PC-9 (cell line): ENCODE data around the gene SLX9. TPM values are rescaled to one million over a fixed set of nuclear protein-coding genes. Genes with fewer than 3 reads are reported as not detected.

Source experiments
- BruUV-seq: library from RNA; stranded (reverse); fragments of 400-500 nt; replicated peaks from 2 replicates; lab custom pipeline; 2021; lab: Mats Ljungman, UMichigan
- CTCF ChIA-PET: fragments of 300-600 bp; sonication (Branson Sonifier 250); formaldehyde crosslinking; loops from one replicate; lab custom pipeline; 2022; ENCODE audit warnings: antibody characterized with exemption; lab: Charles Lee
- POLR2A ChIA-PET: fragments of 300-600 bp; sonication (Branson Sonifier 250); formaldehyde crosslinking; loops from one replicate; lab custom pipeline; 2022; ENCODE audit warnings: antibody characterized with exemption; ENCODE audit not compliant: unreplicated experiment; lab: Charles Lee
- DNase-seq, 2 experiments: peaks; one replicate each; pipeline versions ENCODE4 v3.0.0 to v3.0.0-alpha.2; 2015 to 2022; ENCODE audit warnings: mixed read lengths in 1 of 2
- H2AFZ ChIP-seq: fragments of 200-600 bp; sonication (generic); 2 replicates; pipeline ENCODE4 v1.8.1; 2017; ENCODE audit warnings: antibody characterized with exemption
- H3F3A ChIP-seq: fragments of 200-600 bp; sonication (generic); 2 replicates; pipeline ENCODE4 v1.8.1; 2017; ENCODE audit warnings: antibody characterized with exemption, mild to moderate bottlenecking, low read depth; ENCODE audit not compliant: insufficient read depth
- H3K27ac ChIP-seq: fragments of 200-600 bp; sonication (generic); 2 replicates; pipeline ENCODE4 v1.6.1; 2016; ENCODE audit warnings: mixed run types
- H3K27me3 ChIP-seq: fragments of 200-600 bp; sonication (generic); 2 replicates; pipeline ENCODE4 v1.6.1; 2016; ENCODE audit warnings: low read depth, mixed run types; ENCODE audit not compliant: insufficient read depth
- H3K36me3 ChIP-seq: fragments of 200-600 bp; sonication (generic); 2 replicates; pipeline ENCODE4 v1.6.1; 2016; ENCODE audit warnings: low read depth, mixed run types
- H3K4me1 ChIP-seq: fragments of 200-600 bp; sonication (generic); replicated peaks from 2 replicates; pipeline ENCODE4 v1.6.1; 2016; ENCODE audit warnings: mixed run types; ENCODE audit not compliant: insufficient read depth
- H3K4me2 ChIP-seq: fragments of 200-600 bp; sonication (generic); 2 replicates; pipeline ENCODE4 v1.6.1; 2017; ENCODE audit warnings: mixed run types
- H3K4me3 ChIP-seq: fragments of 200-600 bp; sonication (generic); 2 replicates; pipeline ENCODE4 v1.6.1; 2016; ENCODE audit warnings: mixed run types
- H3K79me2 ChIP-seq: fragments of 200-600 bp; sonication (generic); 2 replicates; pipeline ENCODE4 v1.6.1; 2017; ENCODE audit warnings: low read depth, mixed run types
- H3K9me2 ChIP-seq: fragments of 200-600 bp; sonication (generic); 2 replicates; pipeline ENCODE4 v1.8.1; 2017; ENCODE audit warnings: mild to moderate bottlenecking; ENCODE audit not compliant: insufficient read depth
- H3K9me3 ChIP-seq: fragments of 200-600 bp; sonication (generic); 2 replicates; pipeline ENCODE4 v1.8.1; 2016; ENCODE audit warnings: low read depth; ENCODE audit not compliant: insufficient read depth
- H4K20me1 ChIP-seq: fragments of 200-600 bp; sonication (generic); 2 replicates; pipeline ENCODE4 v1.8.1; 2017; ENCODE audit not compliant: insufficient read depth
- CTCF ChIP-seq: fragments of 200-600 bp; sonication (generic); conservative IDR thresholded peaks from 2 replicates; pipeline ENCODE4 v1.6.1; 2017; ENCODE audit warnings: mixed run types, antibody characterized with exemption, mild to moderate bottlenecking, moderate library complexity
- EZH2 ChIP-seq: fragments of 200-600 bp; sonication (generic); IDR thresholded peaks from 2 replicates; pipeline ENCODE4 v1.8.0; 2017; ENCODE audit warnings: antibody characterized with exemption, low read depth
- intact Hi-C: fragments of 100-400 bp; cut with micrococcal nuclease; formaldehyde crosslinking; loops from one replicate; pipeline ENCODE4 v1.10.0; 2022; ENCODE audit not compliant: unreplicated experiment
- total RNA-seq: library from RNA; stranded (reverse); gene quantifications from 2 replicates; pipeline ENCODE4 v1.2.3, GENCODE V29; 2021

The SLX9 gene
- total RNA-seq, 1 experiment from 2014 or later = 22.8 TPM

- Histone ChIP-seq H2AFZ (no peak overlapping the region), H4K20me1 (no peaks in the 10 kb centered on the region), H3K27ac (no peak overlapping the region), H3K4me1 (peaks cover 41% of the 10 kb centered on the region), H3K9me3 (no peaks in the 10 kb centered on the region), H3K79me2 (no peaks in the 10 kb centered on the region), H3K4me3 (no peak overlapping the region), H3K36me3 (no peaks in the 10 kb centered on the region), H3K4me2 (no peak overlapping the region), H3F3A (peaks cover 22% of the 10 kb centered on the region; the same call in 1 of the 2 replicates), H3K9me2 (no peaks in the 10 kb centered on the region), H3K27me3 (no peaks in the 10 kb centered on the region)
- no TSS peak for BruUV-seq
- intact Hi-C loops = no loop called here
- DNase-seq = no peak
- ChIA-PET POLR2A (no interaction called here), CTCF (no interaction called here)
- TF ChIP-seq CTCF = no peak
- TF ChIP-seq EZH2 = no peak
Measured at GRCh38 chr21:45010860-45011259, 71.0 kb downstream of the SLX9 start.

- H3K9me3 ChIP-seq = no peaks in the 10 kb centered on the region
- no peaks in the 10 kb centered on the region for H3K36me3 ChIP-seq
- H2AFZ ChIP-seq = no peak overlapping the region
- no peak overlapping the region for H3K4me3 ChIP-seq
- ChIA-PET CTCF (no interaction called here), POLR2A (no interaction called here)
- no peaks in the 10 kb centered on the region for H3K79me2 ChIP-seq
- H4K20me1 ChIP-seq = no peaks in the 10 kb centered on the region
- no peaks in the 10 kb centered on the region for H3K27me3 ChIP-seq
- peaks cover 22% of the 10 kb centered on the region; the same call in 1 of the 2 replicates for H3F3A ChIP-seq
- H3K27ac ChIP-seq = peak overlapping the region; percentile 68
- intact Hi-C loops = no loop called here
- TF ChIP-seq CTCF = no peak
- no peak for TF ChIP-seq EZH2
- BruUV-seq = no TSS peak
- H3K4me1 ChIP-seq = peaks cover 41% of the 10 kb centered on the region
- no peak overlapping the region for H3K4me2 ChIP-seq
- DNase-seq = no peak
- no peaks in the 10 kb centered on the region for H3K9me2 ChIP-seq
Measured at GRCh38 chr21:45011426-45011825, 71.6 kb downstream of the SLX9 start.

- TF ChIP-seq EZH2 = no peak
- TF ChIP-seq CTCF = no peak
- Histone ChIP-seq H3K4me1 (peaks cover 41% of the 10 kb centered on the region), H3K27ac (peak overlapping the region; percentile 68), H3F3A (peaks cover 22% of the 10 kb centered on the region; the same call in 1 of the 2 replicates), H4K20me1 (no peaks in the 10 kb centered on the region), H3K4me3 (peak overlapping the region; percentile 37; the same call in 1 of the 2 replicates), H3K36me3 (no peaks in the 10 kb centered on the region), H3K9me3 (no peaks in the 10 kb centered on the region), H3K79me2 (no peaks in the 10 kb centered on the region), H2AFZ (peak overlapping the region; percentile 59; the same call in 1 of the 2 replicates), H3K27me3 (no peaks in the 10 kb centered on the region), H3K9me2 (no peaks in the 10 kb centered on the region), H3K4me2 (peak overlapping the region; percentile 81)
- BruUV-seq = TSS peak; percentile 84
- POLR2A ChIA-PET = interaction anchor here (0.7 kb wide), 1 partner anchor 29 kb away, joined by 3 read pairs; no protein-coding TSS in a partner anchor
- CTCF ChIA-PET = no interaction called here
- intact Hi-C loops = no loop called here
- peak; percentile 83 to 88 for DNase-seq
Measured at GRCh38 chr21:45011911-45012661, 72.3 kb downstream of the SLX9 start.
